Keratinocyte (primary cell): ENCODE measurements around the gene CASR.

Source experiments
- CTCF ChIP-seq, 3 experiments: IDR thresholded peaks in 1 of 3; conservative IDR thresholded peaks in 1 of 3; optimal IDR thresholded peaks in 1 of 3; 2 replicates in 2 of 3; 3 replicates in 1 of 3; pipeline versions ENCODE3 to v1.5.1; 2011; ENCODE audit warnings: low read length in 3 of 3, mild to moderate bottlenecking in 3 of 3, moderate library complexity in 2 of 3, control low read depth in 1 of 3, inconsistent platforms in 1 of 3; ENCODE audit not compliant: insufficient read depth in 2 of 3; ENCODE audit errors: extremely low read depth in 1 of 3
- EZH2 ChIP-seq: IDR thresholded peaks from one replicate; pipeline ENCODE4 v1.6.1; 2012; ENCODE audit warnings: inconsistent platforms, mild to moderate bottlenecking, low read length, moderate library complexity

- TF ChIP-seq CTCF (optimal IDR thresholded peaks at IDR 0.05 in 1 of 3, IDR thresholded peaks at IDR 0.05 in 1 of 3, conservative IDR thresholded peaks at IDR 0.05 in 1 of 3; ENCODE audit: extremely low read depth in 1 of 3, insufficient read depth in 2 of 3, low read length in 3 of 3) = no peak
- no peak for TF ChIP-seq EZH2
These were observed 46.7 kb downstream of the CASR start for GRCh38 chr3:122230174-122230573.
